ENCODE data around the gene STK32B.

Gene STK32B

DNA sequence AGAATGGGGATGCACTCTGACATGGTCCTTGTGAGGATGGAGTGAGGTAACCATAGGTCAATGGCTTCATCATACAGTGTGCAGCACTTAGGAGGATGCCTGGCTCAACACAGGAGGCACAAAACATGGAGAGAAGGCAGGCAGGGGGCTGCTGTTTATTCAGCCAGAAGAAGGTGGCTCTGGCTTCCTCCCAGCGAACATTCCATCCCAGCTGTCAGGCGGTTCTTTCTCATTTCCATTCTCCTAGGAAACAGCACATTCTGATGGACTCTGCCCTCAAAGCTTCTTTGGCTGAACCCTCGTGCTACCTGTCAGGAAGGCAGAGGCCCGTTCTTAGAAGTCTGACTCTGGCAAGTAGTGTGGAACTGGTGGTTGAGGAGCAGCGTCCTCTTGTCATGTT is 18.6 kb downstream of the STK32B start:
- DNase-seq (ENCODE audit: low spot score) = no peak

GRCh38 chr4:5072948-5073347 is 21.7 kb downstream of the STK32B start:
- no peak for DNase-seq (ENCODE audit: low spot score)

DNA sequence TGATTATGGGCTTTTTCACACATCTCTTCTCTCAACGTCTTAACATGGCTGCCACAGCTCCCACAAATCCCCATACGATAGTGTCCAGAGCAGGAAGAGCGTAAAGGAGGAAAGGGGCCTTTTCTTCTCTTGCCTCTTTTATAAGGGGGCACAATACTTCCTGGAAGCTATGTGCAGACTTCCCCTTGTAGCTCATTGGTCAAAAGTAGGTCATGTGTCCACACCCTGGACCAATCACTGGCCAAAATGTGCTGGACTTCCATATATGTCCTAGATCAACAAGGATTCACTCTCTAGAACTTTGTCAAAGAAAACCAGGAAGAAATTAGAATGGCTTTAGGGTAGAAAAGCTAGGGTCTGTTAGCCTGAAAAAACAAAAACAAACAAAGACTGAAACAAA is 26.7 kb downstream of the STK32B start:
- no peak for DNase-seq (ENCODE audit: low spot score)

DNA sequence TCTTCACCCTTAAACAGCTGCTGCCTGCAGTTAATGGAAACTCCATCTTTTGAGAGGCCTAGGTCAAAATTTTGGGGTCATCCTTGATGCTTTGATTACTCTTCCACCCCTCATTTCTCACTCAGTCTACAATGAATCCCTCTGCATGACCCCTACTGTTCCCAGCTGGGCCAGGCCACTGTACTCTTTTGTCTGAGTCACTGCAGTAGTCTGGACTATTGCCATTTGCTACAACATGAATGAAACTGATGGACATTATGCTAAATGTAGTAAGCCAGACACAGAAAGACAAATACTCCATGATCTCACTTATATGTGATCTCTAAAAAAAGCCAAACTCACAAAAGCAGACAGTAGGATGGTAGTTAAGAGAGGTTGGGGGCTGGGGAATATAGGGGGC is 28.3 kb downstream of the STK32B start:
- no peak for DNase-seq (ENCODE audit: low spot score)

DNA sequence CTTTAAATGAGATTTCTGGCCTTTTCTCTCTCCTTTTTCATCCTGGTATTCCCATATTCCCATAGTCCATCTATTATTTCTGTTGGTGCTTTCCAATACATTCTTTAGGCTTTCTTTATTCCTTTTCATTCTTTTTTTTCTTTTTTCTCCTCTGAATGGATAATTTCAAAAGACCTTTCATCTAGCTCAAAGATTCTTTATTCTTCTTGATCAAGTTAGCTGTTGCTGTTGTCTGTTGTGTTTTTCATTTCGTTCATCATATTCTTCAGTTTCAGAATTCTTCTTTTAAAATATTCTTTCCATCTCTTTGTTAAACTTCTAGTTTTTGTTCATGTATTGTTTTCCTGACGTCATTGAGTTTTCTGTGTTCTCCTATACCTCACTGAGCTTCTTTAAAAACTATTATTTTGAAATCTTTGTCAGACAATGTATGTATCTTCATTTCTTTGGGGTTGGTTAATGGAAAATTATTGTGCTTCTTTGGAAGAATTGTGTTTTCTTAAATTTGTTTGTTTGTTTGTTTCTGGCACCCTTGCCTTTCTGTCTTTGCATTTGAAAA is 30.2 kb downstream of the STK32B start:
- DNase-seq (ENCODE audit: low spot score) = no peak

DNA sequence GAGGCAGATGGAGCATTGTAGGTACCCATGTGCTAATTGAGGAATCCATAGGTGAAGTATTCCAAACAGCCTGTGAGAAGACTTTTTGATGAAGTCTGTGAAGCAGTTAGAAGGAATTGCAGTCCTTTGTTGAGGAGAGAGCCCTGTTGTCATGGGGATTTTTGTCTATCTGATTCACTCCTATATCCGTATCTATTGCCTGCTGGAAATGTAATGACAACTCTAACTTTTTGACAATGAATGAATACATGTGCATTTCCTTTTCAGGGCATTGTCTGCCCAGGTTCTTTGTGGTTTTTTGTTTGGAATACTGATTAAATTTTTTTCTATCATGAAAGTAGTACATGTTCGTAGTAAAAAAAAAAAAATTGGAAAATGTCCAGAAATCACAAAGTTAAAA is 31.1 kb downstream of the STK32B start:
- no peak for DNase-seq (ENCODE audit: low spot score)

DNA sequence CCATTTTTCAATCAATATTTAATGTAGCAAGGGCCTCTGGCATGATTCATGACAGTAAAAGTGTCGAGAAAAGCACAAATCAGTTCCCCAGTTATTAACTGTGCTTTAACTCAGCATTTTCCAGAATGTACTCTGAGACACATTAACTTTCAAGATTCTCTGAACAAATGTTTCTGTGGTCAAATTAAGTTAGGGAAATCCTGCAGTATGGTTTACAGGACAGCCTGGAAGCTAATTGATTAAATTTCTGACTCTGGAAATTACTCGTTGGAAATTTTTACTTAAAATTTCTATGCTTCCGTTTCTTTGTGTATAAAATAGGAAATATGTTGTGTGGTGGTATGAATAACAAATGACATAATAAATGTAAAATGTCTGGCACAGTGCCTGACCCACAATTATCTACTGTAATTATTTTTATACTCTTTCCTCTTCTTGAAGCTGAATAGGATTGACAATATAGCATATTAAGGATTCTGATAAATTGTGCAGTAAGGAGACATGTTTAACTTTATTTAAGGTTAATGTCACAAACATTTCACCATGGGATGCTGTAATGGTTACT is 33.7 kb downstream of the STK32B start:
- DNase-seq (ENCODE audit: low spot score) = no peak

- no peak for DNase-seq (ENCODE audit: low spot score)
Measured at GRCh38 chr4:5086535-5086934, 35.3 kb downstream of the STK32B start.

- no peak for DNase-seq (ENCODE audit: low spot score)
Measured at GRCh38 chr4:5096261-5096660, 45.0 kb downstream of the STK32B start.

DNA sequence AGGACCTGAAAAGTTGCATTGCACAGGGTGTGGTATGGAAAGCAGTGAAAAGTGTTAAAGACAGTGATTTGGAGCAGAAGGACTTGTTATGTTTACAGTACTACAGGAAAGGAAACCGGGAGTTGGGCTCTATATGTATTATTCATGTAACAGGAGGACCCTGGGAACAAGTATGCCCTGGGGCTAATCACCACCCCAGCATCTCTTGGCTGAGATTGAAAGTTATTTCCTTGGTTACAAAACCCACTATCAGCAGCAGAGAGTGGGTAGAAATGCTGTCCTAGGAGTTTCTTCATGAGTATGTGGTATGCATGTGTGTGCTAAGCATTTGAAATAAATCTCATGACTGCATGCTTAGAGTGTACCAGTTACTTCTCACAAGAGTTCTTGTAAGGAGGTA is 46.9 kb downstream of the STK32B start:
- DNase-seq (ENCODE audit: low spot score) = no peak

- no peak for DNase-seq (ENCODE audit: low spot score)
Measured at GRCh38 chr4:5100336-5100735, 49.1 kb downstream of the STK32B start.

DNA sequence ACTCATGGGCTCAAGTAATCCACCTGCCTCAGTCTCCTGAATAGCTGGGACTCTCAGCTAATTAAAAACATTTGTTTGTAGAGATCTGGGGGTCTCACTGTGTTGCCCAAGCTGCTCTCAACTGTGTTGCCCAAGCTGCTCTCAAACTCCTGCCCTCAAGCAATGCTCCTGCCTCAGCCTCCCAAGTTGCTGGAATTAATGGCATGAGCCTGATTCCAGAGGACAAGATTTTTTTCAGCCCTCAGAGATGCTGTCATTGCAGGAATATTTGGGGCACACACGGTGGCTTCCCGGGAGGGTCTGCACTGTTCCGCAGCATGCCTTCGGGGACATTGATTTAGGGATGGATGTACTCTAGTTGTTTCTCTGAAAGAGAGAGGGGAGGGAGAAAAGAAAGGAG is 49.7 kb downstream of the STK32B start:
- no peak for DNase-seq (ENCODE audit: low spot score)

GRCh38 chr4:5101571-5101970 is 50.3 kb downstream of the STK32B start:
- DNase-seq (ENCODE audit: low spot score) = no peak

DNA sequence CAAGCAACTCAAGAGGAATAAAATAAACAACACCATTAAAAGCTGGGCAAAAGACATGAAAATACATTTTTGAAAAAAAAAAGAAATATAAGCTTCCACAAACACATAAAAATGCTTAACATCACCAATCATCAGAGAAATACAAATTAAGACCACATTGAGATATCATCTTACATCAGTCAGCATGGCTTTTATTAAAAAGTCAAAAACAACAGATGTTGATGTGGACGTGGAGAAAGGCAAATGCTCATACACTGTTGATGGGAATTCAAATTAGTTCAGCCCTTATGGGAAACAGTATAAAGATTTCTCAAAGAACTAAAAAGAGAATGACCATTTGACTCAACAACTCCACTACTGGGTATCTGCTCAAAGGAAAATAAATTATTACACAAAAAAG is 59.6 kb downstream of the STK32B start:
- DNase-seq (ENCODE audit: low spot score) = no peak

DNA sequence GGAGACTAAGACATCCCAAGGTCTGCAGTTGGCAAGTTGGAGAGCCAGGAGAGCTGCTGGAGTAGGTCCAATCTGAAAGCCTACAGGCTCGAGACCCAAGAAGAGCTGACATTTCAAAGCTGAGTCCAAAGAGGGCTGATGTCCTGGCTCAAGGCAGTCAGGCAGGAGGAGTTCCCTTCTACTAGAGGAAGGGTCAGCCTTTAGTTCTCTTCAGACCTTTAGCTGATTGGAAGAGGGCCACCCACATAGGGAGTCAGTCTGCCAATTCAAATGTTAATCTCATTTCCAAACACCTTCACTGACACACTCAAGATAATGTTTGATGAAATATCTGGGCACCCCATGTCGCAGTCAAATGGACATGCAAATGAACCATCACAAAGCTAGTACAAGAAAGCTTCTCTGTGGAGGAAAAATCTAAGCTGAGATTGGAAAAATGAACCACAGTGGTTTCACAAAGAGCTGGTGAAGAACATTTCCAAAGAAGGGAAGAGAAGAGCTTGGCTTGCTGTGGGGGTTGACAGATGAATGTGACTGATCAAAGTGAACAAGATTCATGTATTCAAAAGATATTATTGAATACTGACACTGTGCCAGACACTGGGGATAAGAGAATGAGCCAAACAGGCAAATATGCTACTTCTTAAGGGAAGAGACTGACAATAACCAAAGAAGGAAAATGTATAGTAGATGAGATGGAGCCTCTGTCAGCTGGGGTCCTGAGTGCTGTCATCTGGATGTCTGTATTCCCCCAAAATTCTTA is 61.2 kb downstream of the STK32B start:
- no peak for DNase-seq (ENCODE audit: low spot score)

GRCh38 chr4:5114950-5115349 is 63.7 kb downstream of the STK32B start:
- no peak for DNase-seq (ENCODE audit: low spot score)

- DNase-seq (ENCODE audit: low spot score) = no peak
Measured at GRCh38 chr4:5118091-5118786, 67.0 kb downstream of the STK32B start.

- no peak for DNase-seq (ENCODE audit: low spot score)
Measured at GRCh38 chr4:5118994-5119835, 67.9 kb downstream of the STK32B start.

DNA sequence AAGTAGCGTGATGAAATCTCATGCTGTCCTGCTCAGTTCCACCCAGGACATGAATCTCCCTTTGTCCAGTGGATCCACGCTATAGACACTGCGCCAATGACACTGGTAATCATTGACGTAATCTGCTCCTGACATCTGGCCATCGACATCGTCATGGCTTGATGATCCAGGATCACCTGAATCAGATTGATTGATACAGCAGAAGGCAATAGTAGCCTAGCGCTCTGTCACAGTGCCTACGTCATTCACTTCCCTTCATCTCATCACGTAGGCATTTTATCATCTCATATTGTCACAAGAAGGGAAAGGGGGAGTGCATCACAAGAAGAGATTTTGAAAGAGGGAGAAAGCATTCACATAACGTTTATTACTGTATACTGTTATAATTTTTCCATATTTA is 68.8 kb downstream of the STK32B start:
- DNase-seq (ENCODE audit: low spot score) = no peak

DNA sequence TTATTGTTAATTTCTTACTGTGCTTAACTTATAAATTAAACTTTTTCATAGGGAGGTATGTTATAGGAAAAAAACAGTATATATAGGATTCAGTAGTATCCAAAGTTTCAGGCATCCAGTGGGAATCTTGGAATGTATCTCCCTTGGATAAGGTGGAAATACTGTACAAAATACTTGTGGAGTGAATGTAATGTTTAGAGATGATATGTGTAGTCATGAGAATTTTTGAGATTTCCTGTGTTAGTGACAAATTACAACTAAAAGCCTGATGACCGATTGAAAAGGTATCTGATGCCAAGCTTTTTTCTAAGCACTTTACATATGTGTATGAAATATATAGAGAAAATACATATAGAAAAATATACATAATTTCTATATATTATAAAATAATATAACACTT is 69.2 kb downstream of the STK32B start:
- no peak for DNase-seq (ENCODE audit: low spot score)

- DNase-seq (ENCODE audit: low spot score) = no peak
Measured at GRCh38 chr4:5122114-5122513, 70.8 kb downstream of the STK32B start.

DNA sequence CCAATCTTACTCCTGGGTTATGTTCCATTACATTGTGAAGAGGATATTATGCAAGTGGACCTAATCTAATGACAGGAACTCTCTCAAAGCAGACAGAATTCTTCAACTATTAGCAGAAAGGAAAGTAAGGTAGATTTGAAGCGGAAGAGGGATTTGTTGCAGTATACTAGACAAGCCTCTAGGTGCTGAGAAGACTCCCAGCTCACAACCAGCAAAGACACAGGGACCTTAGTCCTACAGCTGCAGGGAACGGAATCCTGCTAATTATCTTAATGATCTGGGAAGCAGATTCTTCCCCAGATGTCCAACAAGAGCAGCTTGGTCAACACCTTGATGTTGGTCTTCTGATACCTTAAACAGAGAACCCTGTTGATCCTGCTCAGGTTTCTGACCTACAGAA is 73.6 kb downstream of the STK32B start:
- DNase-seq (ENCODE audit: low spot score) = no peak

Measured in SW480 (cell line).